ENCODE measurements around the gene TTC39B. TPM values are rescaled to one million over a fixed set of nuclear protein-coding genes. Genes with fewer than 3 reads are reported as not detected.

Gene TTC39B
- total and polyA plus RNA-seq, 2 of the 8 experiments (the other 6 are each of a cell fraction or from before 2014, with no cell fraction given) = 1.6 to 10.9 TPM

DNA sequence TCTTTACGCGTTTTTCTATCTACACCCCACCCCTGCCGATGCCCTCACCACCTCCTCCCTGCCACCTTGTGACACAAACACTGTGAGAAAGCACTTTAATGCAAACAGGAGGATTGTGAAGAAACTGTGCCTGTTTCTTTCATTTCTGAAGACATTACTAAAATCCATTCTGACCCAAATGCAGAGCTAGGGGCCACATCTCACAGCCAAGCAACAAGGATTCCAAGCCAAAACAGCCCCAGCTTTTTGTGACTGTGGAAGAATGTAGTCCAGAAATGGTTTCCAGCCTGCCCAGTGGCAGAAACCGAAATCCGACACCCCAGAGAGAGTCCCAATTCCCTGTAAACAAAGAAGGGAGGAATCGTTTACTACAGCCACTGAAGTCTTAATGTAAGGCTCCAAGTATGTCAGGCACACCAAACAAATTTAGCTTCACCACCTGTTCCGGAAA is 190.9 kb downstream of the TTC39B start (continued):
- TF ChIP-seq SIX5 (IDR thresholded peaks at IDR 0.05; ENCODE audit: low read depth, low read length) (no peak), SP1 (IDR thresholded peaks at IDR 0.05; ENCODE audit: low read depth, low read length) (no peak), CBX8 (IDR thresholded peaks at IDR 0.05; ENCODE audit: borderline replicate concordance, low read depth, low read length) (no peak), RBBP5 (IDR thresholded peaks at IDR 0.05; ENCODE audit: borderline replicate concordance, low read depth, low read length) (no peak), CHD1 (IDR thresholded peaks at IDR 0.05; ENCODE audit: low read depth, low read length) (no peak), HDAC2 (IDR thresholded peaks at IDR 0.05; ENCODE audit: borderline replicate concordance in 1 of 2, low read depth in 2 of 2, low read length in 2 of 2) (no peak), CHD7 (IDR thresholded peaks at IDR 0.05; ENCODE audit: insufficient replicate concordance, low read length) (no peak), EGR1 (IDR thresholded peaks at IDR 0.05; ENCODE audit: borderline replicate concordance, low read depth, low read length) (no peak)

All from H1 (cell line).